ENCODE results near the gene DYSF.

The DYSF gene

GRCh38 chr2:71714601-71715240, 261.4 kb downstream of the DYSF start (continued):
- TF ChIP-seq PATZ1 (tag by site-specific recombination; IDR thresholded peaks at IDR 0.05) = no peak
- no peak for TF ChIP-seq ZNF423 (tag by site-specific recombination; IDR thresholded peaks at IDR 0.05)
- no peak for TF ChIP-seq KLF16 (tag by site-specific recombination; IDR thresholded peaks at IDR 0.05)
- TF ChIP-seq ZNF37A (tag by site-specific recombination; IDR thresholded peaks at IDR 0.05) = no peak
- TF ChIP-seq ZNF223 (tag by site-specific recombination; IDR thresholded peaks at IDR 0.05) = no peak
- TF ChIP-seq ZNF514 (tag by site-specific recombination; IDR thresholded peaks at IDR 0.05) = no peak
- TF ChIP-seq, protein P1, sequence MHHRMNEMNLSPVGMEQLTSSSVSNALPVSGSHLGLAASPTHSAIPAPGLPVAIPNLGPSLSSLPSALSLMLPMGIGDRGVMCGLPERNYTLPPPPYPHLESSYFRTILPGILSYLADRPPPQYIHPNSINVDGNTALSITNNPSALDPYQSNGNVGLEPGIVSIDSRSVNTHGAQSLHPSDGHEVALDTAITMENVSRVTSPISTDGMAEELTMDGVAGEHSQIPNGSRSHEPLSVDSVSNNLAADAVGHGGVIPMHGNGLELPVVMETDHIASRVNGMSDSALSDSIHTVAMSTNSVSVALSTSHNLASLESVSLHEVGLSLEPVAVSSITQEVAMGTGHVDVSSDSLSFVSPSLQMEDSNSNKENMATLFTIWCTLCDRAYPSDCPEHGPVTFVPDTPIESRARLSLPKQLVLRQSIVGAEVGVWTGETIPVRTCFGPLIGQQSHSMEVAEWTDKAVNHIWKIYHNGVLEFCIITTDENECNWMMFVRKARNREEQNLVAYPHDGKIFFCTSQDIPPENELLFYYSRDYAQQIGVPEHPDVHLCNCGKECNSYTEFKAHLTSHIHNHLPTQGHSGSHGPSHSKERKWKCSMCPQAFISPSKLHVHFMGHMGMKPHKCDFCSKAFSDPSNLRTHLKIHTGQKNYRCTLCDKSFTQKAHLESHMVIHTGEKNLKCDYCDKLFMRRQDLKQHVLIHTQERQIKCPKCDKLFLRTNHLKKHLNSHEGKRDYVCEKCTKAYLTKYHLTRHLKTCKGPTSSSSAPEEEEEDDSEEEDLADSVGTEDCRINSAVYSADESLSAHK (tag by site-specific recombination; IDR thresholded peaks at IDR 0.05) = no peak

DNA sequence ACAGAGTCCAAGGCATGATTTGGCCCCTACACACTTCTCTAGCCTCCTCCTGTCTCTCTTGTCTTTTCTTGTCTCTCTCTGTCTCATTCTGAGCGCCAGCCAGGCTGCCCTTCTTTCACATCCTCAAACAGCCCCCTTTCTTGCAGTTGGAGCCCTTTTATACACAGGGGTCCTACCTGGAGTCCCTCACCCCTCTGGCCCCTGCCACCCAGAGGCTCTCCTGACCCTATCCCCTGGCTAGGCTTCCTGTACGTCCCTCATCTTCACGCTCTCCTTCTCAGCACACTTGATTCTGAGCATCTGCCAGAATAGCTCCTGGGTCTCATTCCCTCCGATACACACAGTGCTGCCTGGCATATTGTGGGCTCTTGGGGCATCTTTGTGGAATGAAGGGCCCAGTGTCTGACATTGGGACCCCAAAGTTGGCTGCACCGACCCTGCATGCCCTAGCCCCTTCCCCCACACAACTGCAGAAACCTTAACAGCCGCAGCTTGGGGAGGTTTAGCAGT, 261.9 kb downstream of the DYSF start:
- Histone ChIP-seq H3K4me1 (ENCODE audit: control insufficient read depth, insufficient read depth, low read length) (no peaks in the 10 kb centered on the region), H3K27ac (ENCODE audit: extremely low read depth, low read depth, low read length) (no peak overlapping the region), H3K36me3 (ENCODE audit: control insufficient read depth in 2 of 2, insufficient read depth in 1 of 2, low read length in 2 of 2) (no peaks in the 10 kb centered on the region), H3K9me3 (ENCODE audit: control insufficient read depth, insufficient read depth, low read depth, low read length) (no peaks in the 10 kb centered on the region), H3K4me3 (ENCODE audit: low read depth, low read length) (no peak overlapping the region)
- TF ChIP-seq ZNF114 (tag by site-specific recombination; IDR thresholded peaks at IDR 0.05) (no peak), ZNF514 (tag by site-specific recombination; IDR thresholded peaks at IDR 0.05) (no peak), ZNF654 (tag by site-specific recombination; IDR thresholded peaks at IDR 0.05; ENCODE audit: low read depth) (no peak), ZNF664 (tag by site-specific recombination; IDR thresholded peaks at IDR 0.05) (no peak), ZNF112 (tag by site-specific recombination; IDR thresholded peaks at IDR 0.05) (no peak), TSHZ1 (tag by site-specific recombination; IDR thresholded peaks at IDR 0.05; ENCODE audit: borderline replicate concordance) (no peak), WT1 (tag by site-specific recombination; IDR thresholded peaks at IDR 0.05) (no peak)
- CTCF ChIA-PET = no interaction called here
- POLR2A ChIA-PET = no interaction called here

DNA sequence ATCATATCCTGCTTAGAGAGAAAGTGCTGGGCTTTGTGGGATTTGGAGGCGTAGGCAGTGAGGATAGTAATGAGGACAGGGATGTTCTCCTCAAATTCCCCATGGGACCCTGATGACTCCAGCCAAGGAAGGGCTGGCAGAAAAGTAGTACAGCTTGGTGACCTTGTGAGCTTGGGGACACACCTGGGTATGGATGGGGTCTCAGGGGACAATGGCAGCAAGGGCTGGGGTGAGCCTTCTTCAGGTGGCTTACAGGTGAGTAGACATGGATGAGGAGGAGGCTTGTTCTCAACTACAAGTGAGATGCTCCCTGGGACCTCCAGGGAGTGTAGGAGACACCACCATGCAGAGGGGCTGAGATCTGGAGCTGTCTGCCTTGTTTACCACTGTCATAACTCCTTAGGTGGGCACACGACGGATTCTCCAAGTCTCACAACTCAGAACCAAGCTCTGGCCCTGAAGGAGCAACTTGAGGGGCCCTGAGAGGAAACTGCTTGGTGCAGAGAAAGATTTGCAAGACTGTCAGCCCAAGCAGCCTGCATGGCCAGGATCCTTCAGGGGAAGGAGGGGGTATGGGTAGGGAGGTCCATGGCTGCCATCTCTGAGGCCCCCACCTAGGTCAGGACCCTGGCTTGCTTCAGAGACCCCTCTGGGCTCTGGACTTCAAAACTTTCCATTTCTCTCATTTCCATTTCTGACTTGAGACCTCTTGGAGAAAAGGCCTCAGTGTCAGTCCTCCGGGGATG, 262.8 kb downstream of the DYSF start:
- no peaks in the 10 kb centered on the region for H3K9me3 ChIP-seq (ENCODE audit: control insufficient read depth, insufficient read depth, low read depth, low read length)
- no peak overlapping the region for H3K27ac ChIP-seq (ENCODE audit: extremely low read depth, low read depth, low read length)
- H3K4me3 ChIP-seq (ENCODE audit: low read depth, low read length) = no peak overlapping the region
- no peaks in the 10 kb centered on the region for H3K36me3 ChIP-seq (ENCODE audit: control insufficient read depth in 2 of 2, insufficient read depth in 1 of 2, low read length in 2 of 2)
- ChIA-PET CTCF (no interaction called here), POLR2A (interaction anchor here (0.5 kb wide), 1 partner anchor 1139 kb away, joined by 4 read pairs; no protein-coding TSS in a partner anchor)
- no peaks in the 10 kb centered on the region for H3K4me1 ChIP-seq (ENCODE audit: control insufficient read depth, insufficient read depth, low read length)
- TF ChIP-seq ZNF654 (tag by site-specific recombination; IDR thresholded peaks at IDR 0.05; ENCODE audit: low read depth) (no peak), HIC1 (tag by site-specific recombination; IDR thresholded peaks at IDR 0.05) (no peak), ZNF610 (tag by site-specific recombination; IDR thresholded peaks at IDR 0.05; ENCODE audit: borderline replicate concordance) (no peak), ZNF664 (tag by site-specific recombination; IDR thresholded peaks at IDR 0.05) (no peak), SCRT2 (tag by site-specific recombination; IDR thresholded peaks at IDR 0.05) (no peak)
- TF ChIP-seq, protein P2, sequence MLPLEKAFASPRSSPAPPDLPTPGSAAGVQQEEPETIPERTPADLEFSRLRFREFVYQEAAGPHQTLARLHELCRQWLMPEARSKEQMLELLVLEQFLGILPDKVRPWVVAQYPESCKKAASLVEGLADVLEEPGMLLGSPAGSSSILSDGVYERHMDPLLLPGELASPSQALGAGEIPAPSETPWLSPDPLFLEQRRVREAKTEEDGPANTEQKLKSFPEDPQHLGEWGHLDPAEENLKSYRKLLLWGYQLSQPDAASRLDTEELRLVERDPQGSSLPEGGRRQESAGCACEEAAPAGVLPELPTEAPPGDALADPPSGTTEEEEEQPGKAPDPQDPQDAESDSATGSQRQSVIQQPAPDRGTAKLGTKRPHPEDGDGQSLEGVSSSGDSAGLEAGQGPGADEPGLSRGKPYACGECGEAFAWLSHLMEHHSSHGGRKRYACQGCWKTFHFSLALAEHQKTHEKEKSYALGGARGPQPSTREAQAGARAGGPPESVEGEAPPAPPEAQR (tag by site-specific recombination; IDR thresholded peaks at IDR 0.05) = no peak
- TF ChIP-seq, protein P3, sequence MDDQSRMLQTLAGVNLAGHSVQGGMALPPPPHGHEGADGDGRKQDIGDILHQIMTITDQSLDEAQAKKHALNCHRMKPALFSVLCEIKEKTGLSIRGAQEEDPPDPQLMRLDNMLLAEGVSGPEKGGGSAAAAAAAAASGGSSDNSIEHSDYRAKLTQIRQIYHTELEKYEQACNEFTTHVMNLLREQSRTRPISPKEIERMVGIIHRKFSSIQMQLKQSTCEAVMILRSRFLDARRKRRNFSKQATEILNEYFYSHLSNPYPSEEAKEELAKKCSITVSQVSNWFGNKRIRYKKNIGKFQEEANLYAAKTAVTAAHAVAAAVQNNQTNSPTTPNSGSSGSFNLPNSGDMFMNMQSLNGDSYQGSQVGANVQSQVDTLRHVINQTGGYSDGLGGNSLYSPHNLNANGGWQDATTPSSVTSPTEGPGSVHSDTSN (CRISPR knock-in tag; IDR thresholded peaks at IDR 0.05) = no peak

All from HEK293 (cell line).